ENCODE results near the gene DNALI1.
"Not testable (repeated sequence)": the region's sequence is repeated elsewhere in the genome, so short reads cannot be mapped to it uniquely, and the experiment has no call there.

DNALI1 gene

GRCh38 chr1:37557402-37557801 is 662 bp downstream of the DNALI1 start:
- no peak for DNase-seq

- no peak for DNase-seq
These were observed 1.7 kb downstream of the DNALI1 start for GRCh38 chr1:37558411-37558810.

DNA sequence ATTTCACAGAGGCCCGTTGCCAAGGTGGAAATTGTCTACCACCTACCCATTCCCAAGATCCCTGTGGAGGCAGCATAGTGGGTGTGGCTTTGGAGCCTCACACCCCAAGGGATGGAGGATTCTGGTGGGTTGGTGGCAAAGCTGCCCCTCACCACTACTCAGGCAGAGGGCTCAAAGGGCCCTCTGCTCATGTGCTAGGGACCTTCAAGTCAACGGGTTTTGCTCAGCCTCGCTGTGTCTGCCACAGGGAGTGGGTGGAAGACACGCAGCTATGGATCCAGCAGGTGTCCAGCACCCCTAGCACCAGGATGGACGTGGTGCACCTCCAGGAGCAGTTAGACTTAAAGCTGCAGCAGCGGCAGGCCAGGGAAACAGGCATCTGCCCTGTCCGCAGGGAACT is 2.3 kb downstream of the DNALI1 start:
- DNase-seq: no peak

- DNase-seq: not testable (repeated sequence)
These were observed 3.2 kb downstream of the DNALI1 start for GRCh38 chr1:37559957-37560379.

- no peak for DNase-seq
These were observed 3.8 kb downstream of the DNALI1 start for GRCh38 chr1:37560401-37561132.

GRCh38 chr1:37561133-37562132 is 4.7 kb downstream of the DNALI1 start:
- DNase-seq: no peak

DNA sequence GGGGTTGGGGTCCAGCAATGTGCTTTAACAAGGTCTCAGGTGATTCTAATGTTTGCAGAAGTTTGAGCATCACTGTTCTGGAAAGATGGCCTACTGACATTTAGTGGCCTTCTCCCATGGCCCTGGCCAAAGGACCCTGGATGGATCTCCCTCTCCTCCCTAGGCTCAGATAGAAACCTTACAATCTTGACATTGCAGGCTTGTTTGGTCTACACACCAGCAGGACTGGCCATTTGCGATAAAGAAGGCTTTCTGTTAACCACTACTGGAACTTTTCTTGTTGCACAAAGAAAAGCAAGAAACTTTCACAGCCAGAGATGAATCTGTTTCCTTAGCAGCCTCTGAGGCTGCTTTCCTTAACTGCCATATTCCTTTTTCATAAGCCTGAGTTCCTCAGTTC is 6.2 kb downstream of the DNALI1 start:
- no peak for DNase-seq

- no peak for DNase-seq
These were observed 8.2 kb downstream of the DNALI1 start for GRCh38 chr1:37564892-37565291.

- DNase-seq: no peak
These were observed 10.3 kb downstream of the DNALI1 start for GRCh38 chr1:37567023-37567422.

- DNase-seq: no peak
These were observed 14.0 kb downstream of the DNALI1 start for GRCh38 chr1:37570528-37571334.

- no peak for DNase-seq
These were observed 18.2 kb downstream of the DNALI1 start for GRCh38 chr1:37574834-37575480.

DNA sequence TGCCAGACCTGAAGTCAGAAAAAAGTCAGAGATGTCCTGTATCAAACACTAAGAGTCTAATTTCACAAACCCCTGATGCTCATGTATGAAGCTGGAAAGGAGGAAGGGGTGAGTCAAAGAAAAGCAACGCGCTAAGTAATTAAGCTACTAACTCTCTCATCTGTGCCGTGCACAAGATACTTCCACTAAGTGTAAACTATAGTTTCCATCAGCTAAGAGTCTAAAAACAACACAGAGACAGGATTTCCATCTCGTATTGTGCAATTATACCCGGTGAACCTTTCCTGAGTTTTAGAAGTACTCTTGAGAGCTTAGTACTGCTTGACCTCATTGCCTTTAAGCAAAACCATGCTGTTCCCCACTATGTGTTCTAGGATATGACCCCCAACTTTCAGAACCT is 19.0 kb downstream of the DNALI1 start:
- DNase-seq: no peak

- DNase-seq: not testable (repeated sequence)
These were observed 27.8 kb downstream of the DNALI1 start for GRCh38 chr1:37584544-37584943.

GRCh38 chr1:37588939-37589338 is 32.2 kb downstream of the DNALI1 start:
- no peak for DNase-seq

DNA sequence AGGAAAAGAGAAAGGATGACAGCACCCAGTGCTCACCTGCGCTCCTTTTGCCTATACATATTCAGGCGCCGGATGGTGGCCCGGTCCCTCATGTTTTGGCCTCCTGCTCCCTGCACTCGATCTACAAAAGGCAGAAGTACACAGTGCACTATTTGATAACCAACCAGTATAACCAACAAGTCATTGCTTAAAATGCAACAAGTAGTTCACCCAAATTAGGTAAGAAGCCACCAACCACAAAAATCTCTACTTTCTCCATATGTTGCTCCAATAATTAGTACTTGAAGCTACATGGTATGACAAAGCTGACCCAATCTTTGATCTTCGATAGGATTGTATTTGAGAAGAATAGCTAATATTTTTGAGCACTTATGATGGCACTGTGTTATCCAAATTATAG is 37.0 kb downstream of the DNALI1 start:
- no peak for DNase-seq

DNA sequence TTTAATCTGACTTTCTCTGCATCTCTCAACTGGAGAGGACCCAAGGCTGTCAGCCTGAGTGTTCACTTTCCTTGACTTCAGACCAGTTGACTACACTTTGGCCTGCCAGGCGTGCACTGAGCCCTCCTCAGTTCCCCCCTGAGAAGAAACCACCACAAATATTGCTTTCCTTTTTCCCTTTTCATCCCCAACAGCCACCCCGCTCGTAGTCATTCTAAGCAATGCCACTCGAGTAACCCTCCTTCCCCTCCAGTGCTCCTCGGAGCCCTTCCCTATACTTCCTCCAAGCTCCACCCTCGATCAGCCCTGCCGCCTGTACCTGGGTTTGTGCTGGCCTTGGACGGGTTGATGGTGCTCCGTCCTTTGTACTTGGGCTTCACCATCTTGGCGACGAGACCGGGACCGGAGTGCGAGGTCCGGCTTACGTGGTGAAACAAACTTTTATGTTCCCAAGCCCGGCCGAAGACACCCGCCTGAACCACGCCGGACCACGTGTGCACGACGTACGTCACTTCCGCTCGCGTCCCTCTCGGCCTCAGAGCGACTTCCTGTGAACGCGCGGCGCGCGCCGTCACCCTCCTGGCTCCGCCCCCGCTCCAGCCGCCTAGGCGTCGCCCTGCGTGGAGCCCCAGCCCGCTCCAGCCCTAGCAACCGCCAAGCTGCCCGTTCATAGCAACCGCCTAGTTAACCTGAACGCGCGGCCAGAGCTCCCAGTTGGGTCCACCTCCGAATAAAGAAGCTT is 38.9 kb downstream of the DNALI1 start, which contains the start of gene GNL2:
Gene GNL2 (minus strand): TSS at position 498 of the 742 bp plus-strand sequence. CDS start 115 bp downstream, at position 383.
- DNase-seq: peak; percentile 98

- DNase-seq: no peak
These were observed 39.5 kb downstream of the DNALI1 start for GRCh38 chr1:37596182-37596667.

DNA sequence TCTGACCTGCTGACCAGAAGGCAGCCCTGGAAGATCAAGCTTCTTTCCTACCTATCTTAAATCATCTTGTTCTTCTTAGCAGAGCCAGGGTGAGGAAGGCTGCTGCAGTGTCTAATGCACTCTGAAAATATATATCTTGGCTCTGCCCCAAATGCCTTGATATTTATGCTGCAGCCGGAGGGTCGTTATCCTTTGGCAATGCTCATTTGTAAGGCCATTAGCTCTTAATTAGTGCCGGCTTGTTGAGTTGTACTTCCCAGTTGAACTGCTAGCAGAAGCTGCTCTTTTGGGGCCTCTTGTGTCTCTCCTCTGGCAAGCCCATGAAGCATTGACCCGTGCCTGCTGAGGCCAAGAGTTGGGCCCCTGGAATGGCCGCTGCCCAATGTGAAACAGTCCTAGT is 43.2 kb downstream of the DNALI1 start:
- no peak for DNase-seq

GRCh38 chr1:37601441-37601840 is 44.7 kb downstream of the DNALI1 start:
- no peak for DNase-seq

DNA sequence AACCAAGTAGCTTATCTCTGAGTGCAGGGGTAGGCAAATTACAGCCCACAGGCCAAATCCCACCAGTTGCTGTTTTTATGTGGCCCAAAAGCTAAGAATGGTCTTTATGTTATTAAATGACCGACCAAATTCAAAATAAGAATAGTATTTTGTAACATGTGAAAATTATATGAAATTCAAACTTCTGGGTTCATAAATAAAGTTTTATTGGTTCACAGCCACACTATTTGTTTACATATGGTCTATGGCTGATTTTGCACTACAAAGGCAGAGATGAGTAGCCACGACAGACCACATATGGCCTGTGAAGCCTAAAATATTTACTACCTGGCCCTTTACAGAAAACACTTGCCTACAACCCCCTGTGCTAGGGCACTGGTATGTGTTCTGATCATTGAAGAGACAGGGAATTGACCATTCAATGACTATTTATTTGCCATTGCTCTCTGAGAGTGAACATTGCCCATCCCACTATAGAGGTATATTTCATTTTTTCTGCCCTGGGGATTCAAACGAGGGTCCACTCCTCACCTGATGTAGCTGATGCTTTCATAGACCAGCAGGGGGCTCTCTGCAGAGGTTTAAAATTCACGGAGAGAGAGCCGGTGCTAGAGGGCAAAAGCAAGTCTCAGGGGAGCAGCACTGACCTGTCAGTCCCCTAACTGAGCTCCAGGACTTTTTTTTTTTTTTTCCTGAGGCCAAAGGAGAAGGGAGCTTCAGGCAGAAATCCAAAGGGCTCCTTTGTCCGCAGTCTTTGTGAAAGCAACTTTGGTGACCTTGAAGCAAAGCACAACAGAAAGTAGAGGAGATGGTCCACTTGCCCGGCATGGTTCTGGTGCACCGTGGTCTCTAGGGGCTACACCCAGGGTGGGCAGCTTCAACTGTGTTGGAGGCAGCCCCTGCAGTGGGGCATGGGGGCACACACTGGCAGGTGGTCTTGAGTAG is 46.3 kb downstream of the DNALI1 start:
- no peak for DNase-seq

All from activated CD4-positive, CD25-positive, alpha-beta regulatory T cell treated with anti-CD3 and anti-CD28 coated beads, Interleukin-2, amount 50 U/mL, for 72 hours (primary cell).